ENCODE results near the gene SRRM5. TPM values are rescaled to one million over a fixed set of nuclear protein-coding genes. Genes with fewer than 3 reads are reported as not detected.
"Not testable (repeated sequence)": the region's sequence is repeated elsewhere in the genome, so short reads cannot be mapped to it uniquely, and the experiment has no call there.

The SRRM5 gene
- total RNA-seq, 2 donors from 2014 or later = 1.1 to 1.7 TPM

DNA sequence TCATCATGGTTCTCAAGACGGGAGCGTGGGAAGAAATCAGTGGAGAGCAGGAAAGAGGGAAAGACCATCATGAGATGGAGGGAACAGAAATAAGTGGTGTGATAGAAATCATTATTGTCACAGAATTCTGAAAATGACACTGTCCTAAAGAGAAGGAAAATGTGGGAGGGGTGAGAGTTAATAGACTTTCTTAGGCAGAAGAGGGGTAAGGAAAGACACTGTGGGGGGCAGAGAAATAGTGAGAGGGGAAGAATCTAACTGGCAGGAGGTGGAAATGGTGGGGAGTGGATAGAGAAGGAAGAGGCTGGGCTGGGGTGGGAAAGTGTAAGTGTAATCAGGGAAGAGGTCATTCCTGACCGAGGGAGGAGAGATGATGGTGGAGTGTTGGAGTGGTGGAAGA, 33.1 kb upstream of the SRRM5 start:
- H3K4me3 Mint-ChIP-seq = peak overlapping the region; percentile 52 to 76
- H3K4me1 Mint-ChIP-seq (ENCODE audit: low read depth) = peaks cover 43% of the 10 kb centered on the region
- no peaks in the 10 kb centered on the region for H3K9me3 Mint-ChIP-seq
- no peak overlapping the region for H3K27ac Mint-ChIP-seq
- ATAC-seq (replicated peaks in 1 of 2) = no peak
- peaks cover 3 to 4% of the 10 kb centered on the region in 2 donors for H3K36me3 Mint-ChIP-seq (ENCODE audit: insufficient read depth in 2 of 2)
- DNase-seq = no peak
- no peaks in the 10 kb centered on the region for H3K27me3 Mint-ChIP-seq (ENCODE audit: low read depth)

DNA sequence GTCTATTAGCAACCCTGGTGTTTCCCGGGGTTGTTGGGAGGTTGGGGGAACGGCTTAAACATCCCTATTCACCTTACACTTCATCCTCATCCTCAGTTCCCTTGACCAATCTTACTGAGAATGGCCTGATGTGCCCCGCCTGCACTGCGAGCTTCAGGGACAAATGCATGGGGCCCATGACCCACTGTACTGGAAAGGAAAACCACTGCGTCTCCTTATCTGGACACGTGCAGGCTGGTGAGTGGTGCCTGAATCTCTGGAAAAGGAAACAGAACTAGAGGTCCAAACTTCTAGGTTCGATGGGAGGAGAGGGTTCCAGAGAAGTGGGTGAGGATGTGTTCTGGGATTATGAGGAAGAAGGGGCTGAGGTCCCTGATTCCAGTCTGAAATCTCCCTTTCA, 30.4 kb upstream of the SRRM5 start:
- no peak overlapping the region for H3K27ac Mint-ChIP-seq
- peaks cover 0 to 3% of the 10 kb centered on the region in 2 donors for H3K36me3 Mint-ChIP-seq (ENCODE audit: insufficient read depth in 2 of 2)
- peak overlapping the region in 1 of 2 donors; percentile 42 for H3K4me3 Mint-ChIP-seq
- H3K9me3 Mint-ChIP-seq = no peaks in the 10 kb centered on the region
- DNase-seq (no peak), ATAC-seq (replicated peaks in 1 of 2) (no peak)
- no peaks in the 10 kb centered on the region for H3K27me3 Mint-ChIP-seq (ENCODE audit: low read depth)
- peaks cover 25% of the 10 kb centered on the region for H3K4me1 Mint-ChIP-seq (ENCODE audit: low read depth)

DNA sequence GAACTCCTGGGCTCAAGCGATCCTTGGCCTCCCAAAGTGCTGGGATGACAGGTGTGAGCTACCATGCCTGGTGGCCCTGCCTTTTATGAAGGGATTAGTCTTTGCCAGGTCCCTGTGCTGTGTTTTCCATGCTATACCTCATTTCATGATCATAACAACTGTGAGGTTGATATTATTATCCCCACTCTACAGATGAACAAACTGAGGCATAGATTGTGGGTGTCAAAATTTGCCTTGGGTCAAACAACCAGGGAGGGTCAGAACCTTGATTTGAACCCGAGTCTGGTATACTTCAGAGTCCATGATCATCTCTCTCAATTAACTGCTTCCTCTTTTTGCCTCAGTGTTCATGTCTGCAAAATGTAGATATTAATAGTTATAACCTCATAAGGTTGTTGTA, 29.4 kb upstream of the SRRM5 start:
- Mint-ChIP-seq H3K27ac (no peak overlapping the region), H3K9me3 (no peaks in the 10 kb centered on the region), H3K4me1 (ENCODE audit: low read depth) (peaks cover 24% of the 10 kb centered on the region), H3K4me3 (no peak overlapping the region), H3K36me3 (ENCODE audit: insufficient read depth in 2 of 2) (peaks cover 0 to 3% of the 10 kb centered on the region in 2 donors), H3K27me3 (ENCODE audit: low read depth) (no peaks in the 10 kb centered on the region)
- ATAC-seq (replicated peaks in 1 of 2) (no peak), DNase-seq (no peak)

DNA sequence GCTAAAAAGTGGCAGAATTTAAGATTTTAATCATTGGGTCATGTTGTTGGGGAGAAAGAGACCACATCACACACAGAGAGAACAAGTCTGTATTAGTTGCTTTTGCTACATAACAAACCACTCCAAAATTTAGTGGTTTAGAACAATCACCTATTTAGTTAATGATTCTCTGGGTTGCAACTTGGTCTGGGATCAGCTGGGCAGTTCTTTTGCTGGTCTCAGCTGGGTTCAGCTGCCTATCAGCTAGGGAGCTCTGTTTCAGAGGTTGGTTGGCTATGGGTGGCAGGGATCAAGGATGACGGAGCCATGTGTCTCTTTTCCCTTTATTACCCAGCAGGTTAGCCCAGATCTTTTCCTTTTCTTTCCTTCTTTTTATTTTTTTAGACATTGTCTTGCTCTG, 27.4 kb upstream of the SRRM5 start:
- no peak for DNase-seq
- H3K4me1 Mint-ChIP-seq (ENCODE audit: low read depth) = peaks cover 22% of the 10 kb centered on the region
- H3K4me3 Mint-ChIP-seq = no peak overlapping the region
- no peaks in the 10 kb centered on the region for H3K9me3 Mint-ChIP-seq
- peaks cover 0 to 3% of the 10 kb centered on the region in 2 donors for H3K36me3 Mint-ChIP-seq (ENCODE audit: insufficient read depth in 2 of 2)
- ATAC-seq (replicated peaks in 1 of 2) = no peak
- H3K27ac Mint-ChIP-seq = peak overlapping the region; percentile 30
- H3K27me3 Mint-ChIP-seq (ENCODE audit: low read depth) = no peaks in the 10 kb centered on the region

DNA sequence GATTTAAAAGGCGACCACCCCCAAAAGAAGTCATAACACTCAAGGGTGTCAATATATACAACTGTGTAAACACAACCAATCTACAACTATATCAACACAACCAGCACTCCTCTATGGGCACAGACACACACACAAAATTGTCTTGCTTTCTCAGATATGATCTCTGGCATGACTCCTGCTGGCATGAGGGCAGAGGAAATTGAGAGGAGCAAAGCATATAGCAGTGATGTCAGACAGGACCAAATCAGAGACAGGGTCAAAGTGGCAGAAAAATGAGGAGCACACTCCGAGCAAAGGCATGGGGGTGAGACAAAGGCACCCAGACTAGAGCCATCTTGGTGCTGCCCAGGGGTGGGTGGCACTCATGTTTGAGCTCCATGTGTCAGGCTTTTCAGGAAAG, 25.5 kb upstream of the SRRM5 start:
- Mint-ChIP-seq H3K4me1 (ENCODE audit: low read depth) (peaks cover 24% of the 10 kb centered on the region), H3K27me3 (ENCODE audit: low read depth) (no peaks in the 10 kb centered on the region), H3K36me3 (ENCODE audit: insufficient read depth in 2 of 2) (peaks cover 0 to 2% of the 10 kb centered on the region in 2 donors), H3K27ac (no peak overlapping the region), H3K4me3 (no peak overlapping the region), H3K9me3 (no peaks in the 10 kb centered on the region)
- DNase-seq (no peak), ATAC-seq (replicated peaks in 1 of 2) (no peak)

DNA sequence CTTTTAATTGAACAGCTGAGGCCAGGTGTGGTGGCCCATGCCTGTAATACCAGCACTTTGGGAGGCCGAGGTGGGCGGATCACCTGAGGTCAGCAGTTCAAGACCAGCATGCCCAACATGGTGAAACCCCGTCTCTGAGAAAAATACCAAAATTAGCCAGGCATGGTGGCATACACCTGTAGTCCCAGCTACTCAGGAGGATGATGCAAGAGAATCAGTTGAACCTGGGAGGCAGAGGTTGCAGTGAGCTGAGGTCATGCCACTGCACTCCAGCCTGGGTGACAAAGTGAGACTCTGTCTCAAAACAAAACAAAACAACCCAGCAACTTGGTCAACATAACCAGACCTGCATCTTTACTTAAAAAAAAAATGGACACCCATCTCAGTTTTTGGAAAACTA, 24.9 kb upstream of the SRRM5 start:
- H3K36me3 Mint-ChIP-seq (ENCODE audit: insufficient read depth in 2 of 2); H3K4me3 Mint-ChIP-seq; H3K27ac Mint-ChIP-seq; H3K27me3 Mint-ChIP-seq (ENCODE audit: low read depth); ATAC-seq (replicated peaks in 1 of 2); H3K9me3 Mint-ChIP-seq; DNase-seq: not testable (repeated sequence)
- peaks cover 24% of the 10 kb centered on the region for H3K4me1 Mint-ChIP-seq (ENCODE audit: low read depth)

DNA sequence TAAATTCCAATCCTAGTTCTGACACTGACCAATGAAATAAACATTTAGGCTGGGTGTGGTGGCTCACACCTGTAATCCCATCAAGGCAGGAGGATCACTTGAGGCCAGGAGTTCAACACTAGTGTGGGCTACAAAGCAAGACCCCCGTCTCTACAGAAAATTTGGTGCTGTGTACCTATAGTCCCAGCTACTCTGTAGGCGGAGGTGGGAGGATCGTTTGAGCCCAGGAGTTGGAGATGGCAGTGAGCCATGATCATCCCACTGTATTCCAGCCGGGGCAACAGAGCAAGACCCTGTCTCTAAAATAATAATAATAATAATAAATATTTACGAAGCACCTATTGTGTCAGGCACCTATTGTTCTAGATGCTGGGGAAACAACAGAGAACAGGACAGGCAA, 22.6 kb upstream of the SRRM5 start:
- Mint-ChIP-seq H3K4me3 (no peak overlapping the region), H3K4me1 (ENCODE audit: low read depth) (peaks cover 36% of the 10 kb centered on the region), H3K36me3 (ENCODE audit: insufficient read depth in 2 of 2) (peaks cover 5 to 13% of the 10 kb centered on the region in 2 donors), H3K27me3 (ENCODE audit: low read depth) (no peaks in the 10 kb centered on the region), H3K9me3 (no peaks in the 10 kb centered on the region), H3K27ac (peak overlapping the region; percentile 28)
- no peak for DNase-seq
- no peak for ATAC-seq (replicated peaks in 1 of 2)

DNA sequence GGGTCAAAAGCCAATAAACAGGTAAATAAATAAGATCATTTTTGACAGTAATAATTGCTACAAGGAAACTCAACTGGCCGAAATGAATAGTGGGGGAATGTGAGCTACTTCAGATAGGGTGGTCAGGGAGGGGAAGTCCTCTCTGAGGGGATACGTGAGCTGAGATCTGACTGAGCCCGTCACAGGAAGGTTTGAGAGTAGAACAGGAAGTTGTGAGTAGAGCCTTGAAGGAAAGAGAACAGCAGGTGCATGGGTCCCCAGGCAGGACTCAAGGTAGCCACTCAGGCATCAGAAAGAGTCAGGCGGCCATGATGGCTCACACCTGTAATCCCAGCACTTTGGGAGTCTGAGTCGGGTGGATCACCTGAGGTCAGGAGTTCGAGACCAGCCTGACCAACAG, 22.2 kb upstream of the SRRM5 start:
- Mint-ChIP-seq H3K4me3 (no peak overlapping the region), H3K4me1 (ENCODE audit: low read depth) (peaks cover 36% of the 10 kb centered on the region), H3K36me3 (ENCODE audit: insufficient read depth in 2 of 2) (peaks cover 5 to 13% of the 10 kb centered on the region in 2 donors), H3K27ac (no peak overlapping the region), H3K27me3 (ENCODE audit: low read depth) (no peaks in the 10 kb centered on the region), H3K9me3 (no peaks in the 10 kb centered on the region)
- peak in 1 of 2 donors; percentile 31 for ATAC-seq (replicated peaks in 1 of 2)
- no peak for DNase-seq

DNA sequence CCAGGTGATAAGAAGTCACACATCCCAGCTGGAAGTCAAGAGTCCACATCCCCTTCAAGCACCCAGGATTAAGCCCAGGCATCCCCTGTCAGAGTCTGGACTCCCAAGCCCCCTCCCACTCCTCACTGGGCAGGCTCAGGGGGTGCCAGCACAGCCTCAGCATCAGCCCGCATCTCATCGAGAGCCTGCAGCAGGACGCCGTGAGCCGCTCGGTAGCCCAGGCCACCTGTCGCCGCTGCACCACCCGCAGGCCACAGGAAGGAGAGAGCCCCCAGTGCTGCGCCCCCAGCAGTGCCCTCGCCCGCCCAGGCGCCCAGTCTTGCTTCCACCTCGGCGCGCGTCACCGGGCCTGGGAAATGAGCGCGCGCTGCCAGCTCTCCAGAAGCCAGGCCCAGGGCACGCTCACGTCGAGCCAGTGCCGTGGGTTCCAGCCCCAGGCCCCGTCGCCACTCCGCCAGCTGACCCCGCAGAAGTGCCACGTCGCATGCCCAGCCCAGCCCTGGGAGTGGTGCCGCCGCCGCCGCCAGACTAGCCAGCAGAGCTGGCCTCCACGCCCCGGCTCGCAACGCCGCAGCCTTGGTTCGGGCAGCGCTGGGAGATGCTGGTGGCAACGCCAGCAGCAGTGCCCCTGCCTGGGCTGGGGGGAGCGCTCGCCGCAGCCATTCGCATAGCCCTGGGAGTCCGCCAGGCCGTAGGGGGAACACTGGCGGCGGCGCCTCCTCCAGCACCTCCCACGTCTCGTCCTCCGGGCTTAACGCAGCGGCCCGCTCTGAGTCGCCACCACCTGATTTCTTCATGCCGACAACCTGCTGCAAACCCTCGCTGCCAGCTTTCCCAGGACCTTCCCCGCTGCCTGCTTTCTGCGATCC, 19.8 kb upstream of the SRRM5 start:
- Mint-ChIP-seq H3K27me3 (ENCODE audit: low read depth) (no peaks in the 10 kb centered on the region), H3K4me1 (ENCODE audit: low read depth) (peaks cover 42% of the 10 kb centered on the region), H3K9me3 (no peaks in the 10 kb centered on the region), H3K36me3 (ENCODE audit: insufficient read depth in 2 of 2) (peaks cover 6 to 13% of the 10 kb centered on the region in 2 donors), H3K27ac (no peak overlapping the region), H3K4me3 (no peak overlapping the region)
- no peak for DNase-seq
- no peak for ATAC-seq (replicated peaks in 1 of 2)

DNA sequence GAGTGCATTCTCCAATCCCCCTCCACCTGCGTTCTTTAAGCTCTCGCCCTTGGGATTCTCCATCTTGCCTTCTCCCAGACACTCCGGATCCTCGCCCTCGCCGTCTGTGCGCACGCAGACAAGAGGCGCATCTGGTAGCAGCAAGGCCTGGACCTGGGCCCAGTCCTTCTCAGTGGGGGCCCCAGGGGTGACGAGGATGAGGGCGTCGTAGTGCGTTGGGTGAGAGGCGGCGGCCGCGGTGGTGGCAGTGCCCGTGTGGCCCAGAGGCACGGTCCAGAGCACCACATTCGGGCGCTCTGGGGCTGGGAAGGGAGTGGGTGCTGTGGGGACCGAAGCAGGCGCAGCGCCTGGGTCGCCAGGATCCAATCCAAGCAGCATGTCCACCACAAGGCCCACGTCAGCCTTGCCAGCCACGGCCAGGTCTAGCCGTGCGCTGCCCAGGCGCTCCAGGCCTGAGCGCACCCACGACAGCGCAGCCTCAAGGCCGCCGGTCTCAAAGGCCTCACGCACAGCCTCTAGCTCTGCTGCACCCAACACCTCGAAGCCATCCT, 19.0 kb upstream of the SRRM5 start:
- Mint-ChIP-seq H3K27ac (no peak overlapping the region), H3K4me1 (ENCODE audit: low read depth) (peaks cover 45% of the 10 kb centered on the region), H3K4me3 (peak overlapping the region in 1 of 2 donors; percentile 55), H3K27me3 (ENCODE audit: low read depth) (no peaks in the 10 kb centered on the region), H3K9me3 (no peaks in the 10 kb centered on the region), H3K36me3 (ENCODE audit: insufficient read depth in 2 of 2) (peaks cover 6 to 13% of the 10 kb centered on the region in 2 donors)
- ATAC-seq (replicated peaks in 1 of 2) (no peak), DNase-seq (no peak)

DNA sequence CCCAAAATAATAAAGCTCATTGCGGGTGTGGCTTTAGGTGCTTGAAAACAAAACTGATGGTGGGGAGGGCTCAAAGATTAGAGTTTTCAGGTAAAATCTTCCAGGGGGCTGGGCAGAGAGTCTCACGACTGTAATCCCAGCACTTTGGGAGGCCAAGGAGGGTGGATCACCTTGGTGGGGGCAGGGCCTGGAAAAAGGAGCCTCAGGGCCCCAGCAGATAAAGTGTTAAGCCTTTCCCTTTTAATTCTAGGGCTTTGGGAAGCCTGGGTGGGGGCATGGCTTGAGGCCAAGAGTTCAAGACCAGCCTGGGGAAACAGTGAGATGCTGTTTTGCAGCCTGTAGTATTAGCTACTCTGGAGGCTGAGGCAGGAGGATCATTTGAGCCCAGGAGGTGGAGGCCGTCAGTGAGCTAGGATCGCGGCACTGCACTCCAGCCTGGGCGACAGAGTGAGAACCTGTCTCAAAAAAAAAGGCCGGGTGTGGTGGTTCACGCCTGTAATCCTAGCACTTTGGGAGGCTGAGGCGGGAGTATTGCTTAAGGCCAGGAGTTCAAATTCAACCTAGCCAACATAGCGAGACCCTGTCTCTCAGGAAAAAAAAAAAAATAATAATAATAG, 17.7 kb upstream of the SRRM5 start:
- no peak for DNase-seq

DNA sequence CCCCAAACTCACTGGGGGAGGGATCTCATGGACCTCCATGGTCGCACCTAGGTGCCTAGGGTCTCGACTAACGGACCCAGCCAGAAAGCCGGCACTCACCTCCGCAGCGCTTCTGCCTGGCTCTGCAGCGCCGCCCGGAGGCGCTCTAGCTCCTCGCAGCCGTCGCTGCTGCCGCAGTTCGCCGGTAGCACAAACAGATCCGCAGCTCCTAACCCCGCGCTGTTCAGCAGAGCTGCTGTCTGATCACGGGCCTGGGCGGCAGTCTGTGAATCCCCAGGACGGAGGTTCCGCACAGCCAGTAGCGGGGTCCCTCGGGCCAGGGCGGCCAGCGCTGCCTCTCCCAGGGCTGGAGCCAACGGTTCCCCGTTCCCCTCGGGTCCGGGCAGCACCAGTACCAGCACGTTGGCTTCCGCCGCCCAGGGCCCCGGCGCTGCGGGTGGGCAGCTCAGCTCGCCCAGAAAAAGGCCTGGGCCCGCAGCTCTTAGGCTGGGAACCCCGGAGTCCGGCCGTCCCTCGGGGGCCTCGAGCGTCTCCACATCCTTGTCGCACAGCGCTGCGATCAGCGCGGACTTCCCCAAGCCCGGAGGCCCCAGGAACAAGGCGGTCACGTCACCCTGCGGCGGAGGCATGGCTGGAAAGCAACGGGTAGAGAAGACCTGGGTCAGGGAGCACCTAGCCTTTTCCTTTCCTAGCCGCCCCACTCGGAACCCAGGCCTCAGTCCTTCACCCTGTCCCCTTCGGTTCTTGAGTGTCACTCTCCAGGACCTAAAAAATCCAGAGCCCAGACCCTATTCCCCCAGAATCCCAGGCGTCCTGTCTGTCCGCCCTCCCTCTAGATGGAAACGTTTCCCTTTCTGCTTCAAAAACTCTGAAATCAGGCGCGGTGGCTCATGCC, 16.9 kb upstream of the SRRM5 start:
- DNase-seq (peak; percentile 79 to 81), ATAC-seq (replicated peaks in 1 of 2) (peak; percentile 56 to 58)
- H3K9me3 Mint-ChIP-seq = no peaks in the 10 kb centered on the region
- H3K4me1 Mint-ChIP-seq (ENCODE audit: low read depth) = peaks cover 41% of the 10 kb centered on the region
- H3K27ac Mint-ChIP-seq = peak overlapping the region; percentile 100
- no peaks in the 10 kb centered on the region for H3K27me3 Mint-ChIP-seq (ENCODE audit: low read depth)
- H3K36me3 Mint-ChIP-seq (ENCODE audit: insufficient read depth in 2 of 2) = peaks cover 6 to 17% of the 10 kb centered on the region in 2 donors
- H3K4me3 Mint-ChIP-seq = peak overlapping the region; percentile 98 to 99

More for the DNA sequence above, 17.7 kb upstream of the SRRM5 start:
- Mint-ChIP-seq H3K9me3 (no peaks in the 10 kb centered on the region), H3K36me3 (ENCODE audit: insufficient read depth in 2 of 2) (peaks cover 6 to 16% of the 10 kb centered on the region in 2 donors), H3K4me3 (peak overlapping the region; percentile 98 to 99), H3K4me1 (ENCODE audit: low read depth) (peaks cover 48% of the 10 kb centered on the region), H3K27me3 (ENCODE audit: low read depth) (no peaks in the 10 kb centered on the region), H3K27ac (peak overlapping the region; percentile 94)
- no peak for ATAC-seq (replicated peaks in 1 of 2)
